CD14-positive monocyte (primary cell): ENCODE data around the gene SNW1. TPM values are rescaled to one million over a fixed set of nuclear protein-coding genes. Genes with fewer than 3 reads are reported as not detected.
A peak's percentile ranks its signal among the peaks of the same experiment; 100 is the strongest.

Experiments
- DNase-seq, 3 donors: peaks; one replicate each; pipeline ENCODE4 v3.0.0-alpha.2; 2011 to 2022
- H2AFZ ChIP-seq: 2 replicates; pipeline ENCODE4 v1.6.0; 2012; ENCODE audit warnings: mild to moderate bottlenecking, low read depth, low read length, inconsistent platforms; ENCODE audit not compliant: insufficient read depth, poor library complexity, severe bottlenecking
- H3K27ac ChIP-seq, 2 donors: 1 replicate in 1 of 2; 2 replicates in 1 of 2; pipeline ENCODE4 v1.5.1; 2012 to 2013; ENCODE audit warnings: low read length in 2 of 2, control low read depth in 1 of 2, inconsistent platforms in 1 of 2, low read depth in 1 of 2, mild to moderate bottlenecking in 1 of 2
- H3K27me3 ChIP-seq, 2 donors: one replicate each; pipeline versions ENCODE4 v1.6.0 to v1.6.1; 2011 to 2013; ENCODE audit warnings: low read length in 2 of 2; ENCODE audit not compliant: control insufficient read depth in 2 of 2, insufficient read depth in 2 of 2
- H3K36me3 ChIP-seq, 2 donors: replicated peaks in 1 of 2; 1 replicate in 1 of 2; 2 replicates in 1 of 2; pipeline versions ENCODE4 v1.5.1 to v1.6.1; 2012 to 2013; ENCODE audit warnings: low read length in 2 of 2, control low read depth in 1 of 2, inconsistent platforms in 1 of 2, mild to moderate bottlenecking in 1 of 2; ENCODE audit not compliant: insufficient read depth in 2 of 2, control insufficient read depth in 1 of 2
- H3K4me1 ChIP-seq, 2 donors: 1 replicate in 1 of 2; 2 replicates in 1 of 2; pipeline versions ENCODE4 v1.5.1 to v1.6.1; 2012 to 2013; ENCODE audit warnings: low read length in 2 of 2, control low read depth in 1 of 2, inconsistent platforms in 1 of 2, mild to moderate bottlenecking in 1 of 2, moderate library complexity in 1 of 2; ENCODE audit not compliant: insufficient read depth in 2 of 2, control insufficient read depth in 1 of 2
- H3K4me2 ChIP-seq: replicated peaks from 2 replicates; pipeline ENCODE3; 2012; ENCODE audit warnings: low read length, moderate library complexity, mild to moderate bottlenecking; ENCODE audit not compliant: poor library complexity, severe bottlenecking; ENCODE audit errors: extremely low read depth
- H3K4me3 ChIP-seq, 3 experiments: fragments of 200-600 bp in 1 of 3; sonication (generic) in 1 of 3; replicated peaks in 1 of 3; 1 replicate in 2 of 3; 2 replicates in 1 of 3; pipeline ENCODE4 v1.5.1; 2011 to 2013; ENCODE audit warnings: low read length in 3 of 3, mild to moderate bottlenecking in 3 of 3, control low read depth in 2 of 3, low read depth in 2 of 3, inconsistent platforms in 1 of 3, moderate library complexity in 1 of 3
- H3K79me2 ChIP-seq: 2 replicates; pipeline ENCODE4 v1.6.0; 2012; ENCODE audit warnings: mild to moderate bottlenecking, control low read depth, inconsistent platforms, low read length, moderate library complexity; ENCODE audit not compliant: insufficient read depth
- H3K9ac ChIP-seq: 2 replicates; pipeline ENCODE4 v1.6.0; 2017; ENCODE audit warnings: low read length, mild to moderate bottlenecking; ENCODE audit not compliant: insufficient read depth, poor library complexity, severe bottlenecking
- H3K9me3 ChIP-seq, 2 donors: replicated peaks in 1 of 2; 1 replicate in 1 of 2; 2 replicates in 1 of 2; pipeline versions ENCODE4 v1.5.1 to v1.6.1; 2012 to 2013; ENCODE audit warnings: low read length in 2 of 2, control low read depth in 1 of 2; ENCODE audit not compliant: control insufficient read depth in 1 of 2, insufficient read depth in 1 of 2
- H4K20me1 ChIP-seq: 2 replicates; pipeline ENCODE4 v1.6.0; 2012; ENCODE audit warnings: mild to moderate bottlenecking, low read length, control low read depth, moderate library complexity; ENCODE audit not compliant: insufficient read depth
- H3K27ac Mint-ChIP-seq, 7 donors: one replicate each; pipeline ENCODE4 v1.8.0; 2020; ENCODE audit warnings: mild to moderate bottlenecking in 7 of 7, mixed read lengths in 7 of 7, moderate library complexity in 6 of 7, inconsistent platforms in 2 of 7
- H3K27me3 Mint-ChIP-seq, 3 donors: one replicate each; pipeline ENCODE4 v1.8.0; 2021 to 2022; ENCODE audit warnings: low read depth in 3 of 3, mild to moderate bottlenecking in 3 of 3, mixed read lengths in 3 of 3, moderate library complexity in 3 of 3, inconsistent platforms in 1 of 3
- H3K36me3 Mint-ChIP-seq, 2 donors: one replicate each; pipeline ENCODE4 v1.8.0; 2020; ENCODE audit warnings: mixed read lengths in 2 of 2, inconsistent platforms in 1 of 2, mild to moderate bottlenecking in 1 of 2
- H3K4me1 Mint-ChIP-seq: one replicate; pipeline ENCODE4 v1.8.0; 2020; ENCODE audit warnings: mild to moderate bottlenecking, mixed read lengths
- H3K4me3 Mint-ChIP-seq, 2 donors: one replicate each; pipeline ENCODE4 v1.8.0; 2020; ENCODE audit warnings: mild to moderate bottlenecking in 2 of 2, mixed read lengths in 2 of 2, moderate library complexity in 1 of 2
- H3K9me3 Mint-ChIP-seq, 7 donors: one replicate each; pipeline ENCODE4 v1.8.0; 2020 to 2022; ENCODE audit warnings: mixed read lengths in 7 of 7, mild to moderate bottlenecking in 6 of 7, moderate library complexity in 6 of 7, inconsistent platforms in 2 of 7
- WGBS: methylation state at CpG from one replicate; pipeline ENCODE4 v1.1.5; 2013; ENCODE audit warnings: missing lambda C conversion rate; ENCODE audit not compliant: insufficient coverage; 5-methylcytosine and 5-hydroxymethylcytosine counted together
- intact Hi-C, 2 donors: fragments of 100-400 bp; cut with micrococcal nuclease; formaldehyde crosslinking; loops; one replicate each; pipeline versions ENCODE4 v1.15.0 to v1.15.1; 2023
- polyA plus RNA-seq, 3 donors: library from polyadenylated mRNA; depleted of rRNA in 1 of 3; unstranded in 2 of 3; stranded (reverse) in 1 of 3; fragments of 300-500 nt in 2 of 3; fragments of >200 nt in 1 of 3; fragmentation: Illumina TruSeq in 2 of 3; gene quantifications; 1 replicate in 2 of 3; 2 replicates in 1 of 3; pipeline ENCODE4 v1.2.3, GENCODE V29; 2012 to 2021
- TF ChIP-seq, protein P1 (sequence below): fragments of 200-600 bp; IDR thresholded peaks from one replicate; pipeline ENCODE4 v1.8.0; 2022; ENCODE audit warnings: antibody characterized with exemption, mild to moderate bottlenecking

The SNW1 gene
- polyA plus RNA-seq, 3 donors: 17.4 to 74.6 (median 50.6) TPM

DNA sequence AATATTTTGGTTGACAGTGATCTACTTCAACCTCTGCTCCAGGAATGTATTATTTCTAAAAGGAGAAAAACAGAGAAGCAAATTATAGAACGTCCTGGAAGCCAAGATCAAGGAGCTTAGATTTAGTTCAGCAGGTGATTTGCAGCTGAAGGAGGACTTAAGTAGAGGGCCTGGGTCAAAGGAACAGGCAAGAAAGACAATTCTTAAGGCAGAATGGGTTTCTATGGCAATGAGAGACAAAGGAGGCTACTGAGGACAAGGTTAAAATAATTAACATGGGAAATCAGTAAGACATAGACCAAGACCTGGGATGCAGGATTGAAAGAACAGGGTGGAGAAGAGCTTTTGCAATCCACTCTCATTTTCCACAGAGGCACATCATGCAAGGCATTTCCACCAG is 2.4 kb upstream of the SNW1 start:
- H3K27me3 Mint-ChIP-seq: peaks cover 2 to 5% (median 2%) of the 10 kb centered on the region in 3 donors
- Histone ChIP-seq H3K36me3 (no peaks in the 10 kb centered on the region), H3K4me2 (no peak overlapping the region), H3K27ac (no peak overlapping the region), H3K4me1 (peaks cover 12 to 28% of the 10 kb centered on the region in 2 donors), H3K27me3 (no peaks in the 10 kb centered on the region), H4K20me1 (peaks cover 13% of the 10 kb centered on the region), H3K9me3 (no peaks in the 10 kb centered on the region), H3K9ac (no peak overlapping the region), H2AFZ (no peak overlapping the region), H3K4me3 (no peak overlapping the region), H3K79me2 (peaks cover 30% of the 10 kb centered on the region)
- H3K4me3 Mint-ChIP-seq: no peak overlapping the region
- H3K27ac Mint-ChIP-seq: no peak overlapping the region
- WGBS: 100% methylated on average over 1 of the region's 1 CpG
- intact Hi-C loops: loop anchor here (5.0 kb wide), 3 partner anchors 39 to 106 kb away; partner anchors contain the start of genes ADCK1 (in 2 of the 2), ALKBH1 (in 1 of the 2) and SLIRP (in 1 of the 2)
- H3K36me3 Mint-ChIP-seq: peaks cover 2 to 6% of the 10 kb centered on the region in 2 donors
- peaks cover 25% of the 10 kb centered on the region for H3K4me1 Mint-ChIP-seq
- TF ChIP-seq, protein P1, sequence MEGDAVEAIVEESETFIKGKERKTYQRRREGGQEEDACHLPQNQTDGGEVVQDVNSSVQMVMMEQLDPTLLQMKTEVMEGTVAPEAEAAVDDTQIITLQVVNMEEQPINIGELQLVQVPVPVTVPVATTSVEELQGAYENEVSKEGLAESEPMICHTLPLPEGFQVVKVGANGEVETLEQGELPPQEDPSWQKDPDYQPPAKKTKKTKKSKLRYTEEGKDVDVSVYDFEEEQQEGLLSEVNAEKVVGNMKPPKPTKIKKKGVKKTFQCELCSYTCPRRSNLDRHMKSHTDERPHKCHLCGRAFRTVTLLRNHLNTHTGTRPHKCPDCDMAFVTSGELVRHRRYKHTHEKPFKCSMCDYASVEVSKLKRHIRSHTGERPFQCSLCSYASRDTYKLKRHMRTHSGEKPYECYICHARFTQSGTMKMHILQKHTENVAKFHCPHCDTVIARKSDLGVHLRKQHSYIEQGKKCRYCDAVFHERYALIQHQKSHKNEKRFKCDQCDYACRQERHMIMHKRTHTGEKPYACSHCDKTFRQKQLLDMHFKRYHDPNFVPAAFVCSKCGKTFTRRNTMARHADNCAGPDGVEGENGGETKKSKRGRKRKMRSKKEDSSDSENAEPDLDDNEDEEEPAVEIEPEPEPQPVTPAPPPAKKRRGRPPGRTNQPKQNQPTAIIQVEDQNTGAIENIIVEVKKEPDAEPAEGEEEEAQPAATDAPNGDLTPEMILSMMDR: no peak
- DNase-seq: no peak
- peaks cover 0 to 2% (median 0%) of the 10 kb centered on the region in 7 donors for H3K9me3 Mint-ChIP-seq

DNA sequence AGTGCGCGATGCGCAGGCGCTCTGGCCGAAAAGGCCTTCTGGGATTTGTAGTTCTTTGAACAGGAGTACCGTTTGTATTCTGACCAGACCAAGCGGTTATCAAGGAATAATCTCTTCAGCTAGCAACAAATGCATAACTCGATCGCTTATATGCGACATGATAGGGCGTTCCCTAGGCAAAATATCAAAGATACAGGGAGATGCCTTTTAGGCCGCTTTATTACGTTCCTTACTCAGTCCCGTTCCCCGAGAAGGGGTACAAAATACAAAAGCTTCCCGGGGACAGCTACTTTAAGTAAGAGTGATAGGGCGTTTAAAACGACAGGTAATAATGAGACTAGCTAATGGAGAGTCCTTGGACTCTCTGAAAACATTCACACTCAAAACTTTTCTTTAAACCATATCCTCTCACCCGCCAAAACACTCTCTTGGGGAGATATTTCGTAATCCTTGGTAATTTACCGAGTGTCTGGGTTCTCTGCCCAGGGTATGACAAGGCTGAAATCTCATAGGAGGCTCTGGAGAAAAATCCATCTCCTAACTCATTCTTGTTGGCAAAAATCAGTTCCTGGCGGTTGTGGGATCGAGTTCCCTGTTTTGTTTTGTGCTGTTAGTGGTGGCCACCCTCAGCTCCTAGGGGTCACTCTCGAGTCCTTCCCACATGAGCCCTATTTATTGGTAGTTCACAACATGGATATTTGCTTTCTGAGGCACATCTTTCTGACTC is 412 bp upstream of the SNW1 start:
- intact Hi-C loops: loop anchor here (2.0 to 5.0 kb wide), 4 partner anchors 41 to 305 kb away; partner anchors contain the start of genes ADCK1 (in 2 of the 2), ALKBH1 (in 1 of the 2), SLIRP (in 1 of the 2) and VIPAS39 (in 1 of the 2)
- Histone ChIP-seq H3K4me2 (peak overlapping the region; percentile 92), H3K9me3 (no peaks in the 10 kb centered on the region), H3K27me3 (no peaks in the 10 kb centered on the region), H3K36me3 (peaks cover 0 to 14% of the 10 kb centered on the region in 2 donors), H3K4me3 (peak overlapping the region; percentile 83 to 94 (median 85)), H3K4me1 (peaks cover 12 to 28% of the 10 kb centered on the region in 2 donors), H3K27ac (peak overlapping the region; percentile 63 to 97), H3K9ac (peak overlapping the region; percentile 96), H4K20me1 (peaks cover 31% of the 10 kb centered on the region), H3K79me2 (peaks cover 49% of the 10 kb centered on the region), H2AFZ (peak overlapping the region; percentile 95)
- TF ChIP-seq, protein P1: peak; percentile 29
- peaks cover 12 to 13% of the 10 kb centered on the region in 2 donors for H3K36me3 Mint-ChIP-seq
- WGBS: 4% methylated on average over 11 of the region's 24 CpGs
- peaks cover 32% of the 10 kb centered on the region for H3K4me1 Mint-ChIP-seq
- peak; percentile 6 to 48 (median 33) for DNase-seq
- H3K9me3 Mint-ChIP-seq: peaks cover 0 to 2% (median 0%) of the 10 kb centered on the region in 7 donors
- peaks cover 2 to 3% (median 2%) of the 10 kb centered on the region in 3 donors for H3K27me3 Mint-ChIP-seq
- H3K4me3 Mint-ChIP-seq: peak overlapping the region; percentile 93 to 97
- peak overlapping the region; percentile 34 to 99 (median 97) for H3K27ac Mint-ChIP-seq
